HCT116 (cell line): ENCODE results near the gene DAAM1. TPM values are rescaled to one million over a fixed set of nuclear protein-coding genes. Genes with fewer than 3 reads are reported as not detected.

ENCODE experiments used
- ATAC-seq: fragments of 200-7000 bp; cut with Tn5 transposase; 2 replicates; pipeline ENCODE4 v1.9.1; 2020; ENCODE audit warnings: mild to moderate bottlenecking, moderate library complexity
- BruUV-seq: library from RNA; stranded (reverse); fragments of 400-500 nt; replicated peaks from 2 replicates; lab custom pipeline; 2021; lab: Mats Ljungman, UMichigan
- CTCF ChIA-PET: fragments of 300-600 bp; sonication (Branson Sonifier 250); formaldehyde crosslinking; loops from one replicate; lab custom pipeline; 2021; ENCODE audit warnings: antibody characterized with exemption; lab: Charles Lee
- POLR2A ChIA-PET: fragments of 300-600, 350-600 bp; sonication (Branson Sonifier 250); formaldehyde crosslinking; loops from one replicate; lab custom pipeline; 2021; ENCODE audit warnings: antibody characterized with exemption; lab: Charles Lee
- RAD21 ChIA-PET, 2 experiments: fragments of 300-600 bp; sonication (Branson Sonifier 250); formaldehyde crosslinking; loops; one replicate each; lab custom pipeline; 2023; ENCODE audit warnings: low total read pairs in 2 of 2; ENCODE audit not compliant: uncharacterized antibody in 2 of 2, unreplicated experiment in 2 of 2, low non-redundant PET in 1 of 2; lab: Charles Lee
- DNase-seq: peaks from one replicate; pipeline ENCODE4 v3.0.0-alpha.2; 2010; ENCODE audit warnings: low read depth, low spot score
- H2AFZ ChIP-seq: fragments of 200-600 bp; shearing (Covaris generic), sonication (generic); 2 replicates; pipeline ENCODE4 v1.6.1; 2017; ENCODE audit warnings: low read depth, mixed run types, mixed read lengths, antibody characterized with exemption, low read length; ENCODE audit not compliant: poor library complexity, severe bottlenecking
- H3K27ac ChIP-seq: 2 replicates; pipeline ENCODE4 v1.5.1; 2012; ENCODE audit warnings: low read depth, low read length
- H3K27me3 ChIP-seq: fragments of 200-600 bp; sonication (generic); 2 replicates; pipeline ENCODE4 v1.6.1; 2016; ENCODE audit warnings: mixed run types, low read length, mixed read lengths; ENCODE audit not compliant: insufficient read depth
- H3K36me3 ChIP-seq, 2 experiments: fragments of 200-500 bp in 1 of 2; fragments of 200-600 bp in 1 of 2; sonication (Bioruptor generic) in 1 of 2; sonication (generic) in 1 of 2; 2 replicates each; pipeline versions ENCODE4 v1.5.1 to v1.6.1; 2014 to 2016; ENCODE audit warnings: low read length in 2 of 2, inconsistent platforms in 1 of 2, mixed read lengths in 1 of 2, mixed run types in 1 of 2; ENCODE audit not compliant: insufficient read depth in 2 of 2, control insufficient read depth in 1 of 2
- H3K4me1 ChIP-seq, 2 experiments: fragments of 200-600 bp in 1 of 2; sonication (generic) in 1 of 2; 2 replicates each; pipeline versions ENCODE4 v1.5.1 to v1.6.1; 2012 to 2017; ENCODE audit warnings: low read length in 2 of 2, inconsistent platforms in 1 of 2, mild to moderate bottlenecking in 1 of 2, mixed read lengths in 1 of 2, mixed run types in 1 of 2, moderate library complexity in 1 of 2; ENCODE audit not compliant: insufficient read depth in 2 of 2, control insufficient read depth in 1 of 2
- H3K4me2 ChIP-seq: fragments of 200-600 bp; sonication (generic); 2 replicates; pipeline ENCODE4 v1.6.1; 2017; ENCODE audit warnings: mixed run types, low read length, mixed read lengths
- H3K4me3 ChIP-seq, 2 experiments: fragments of 200-600 bp in 1 of 2; sonication (generic) in 1 of 2; replicated peaks in 1 of 2; 2 replicates each; pipeline ENCODE4 v1.5.1; 2011 to 2016; ENCODE audit warnings: low read length in 2 of 2, control low read depth in 1 of 2, low read depth in 1 of 2, mild to moderate bottlenecking in 1 of 2, mixed read lengths in 1 of 2, mixed run types in 1 of 2
- H3K79me2 ChIP-seq: fragments of 200-600 bp; sonication (generic); 2 replicates; pipeline ENCODE4 v1.6.1; 2017; ENCODE audit warnings: mild to moderate bottlenecking, mixed run types, low read length, moderate library complexity, mixed read lengths; ENCODE audit not compliant: insufficient read depth
- H3K9ac ChIP-seq: fragments of 200-600 bp; sonication (generic); 2 replicates; pipeline ENCODE4 v1.6.1; 2016; ENCODE audit warnings: low read length, mixed read lengths
- H3K9me2 ChIP-seq: fragments of 200-600 bp; sonication (generic), shearing (Covaris generic); 2 replicates; pipeline ENCODE4 v1.6.1; 2017; ENCODE audit warnings: mixed run types, mild to moderate bottlenecking, moderate library complexity; ENCODE audit not compliant: insufficient read depth
- H3K9me3 ChIP-seq, 2 experiments: fragments of 200-500 bp in 1 of 2; fragments of 200-600 bp in 1 of 2; sonication (Bioruptor generic) in 1 of 2; sonication (generic) in 1 of 2; 2 replicates each; pipeline ENCODE4 v1.6.1; 2014 to 2017; ENCODE audit warnings: low read length in 2 of 2, mixed read lengths in 2 of 2, inconsistent platforms in 1 of 2, low read depth in 1 of 2, mild to moderate bottlenecking in 1 of 2, mixed run types in 1 of 2, moderate library complexity in 1 of 2; ENCODE audit not compliant: control insufficient read depth in 1 of 2, insufficient read depth in 1 of 2
- H4K20me1 ChIP-seq: fragments of 200-600 bp; sonication (generic), shearing (Covaris generic); 2 replicates; pipeline ENCODE4 v1.6.1; 2017; ENCODE audit warnings: mixed run types, mild to moderate bottlenecking, moderate library complexity; ENCODE audit not compliant: insufficient read depth
- CBX3 ChIP-seq: IDR thresholded peaks from 2 replicates; pipeline ENCODE4 v1.6.1; 2012; ENCODE audit warnings: low read depth
- CEBPB ChIP-seq: IDR thresholded peaks from 2 replicates; pipeline ENCODE4 v1.6.1; 2012; ENCODE audit warnings: low read depth
- EZH2phosphoT487 ChIP-seq: fragments of 200-600 bp; IDR thresholded peaks from 2 replicates; pipeline ENCODE4 v1.6.1; 2018; ENCODE audit warnings: antibody characterized with exemption, borderline replicate concordance
- FOSL1 ChIP-seq: IDR thresholded peaks from 2 replicates; pipeline ENCODE4 v1.6.1; 2012; ENCODE audit warnings: low read depth
- JUND ChIP-seq: IDR thresholded peaks from 2 replicates; pipeline ENCODE4 v1.6.1; 2012
- POLR2AphosphoS5 ChIP-seq: IDR thresholded peaks from 2 replicates; pipeline ENCODE4 v1.6.1; 2011; ENCODE audit warnings: mild to moderate bottlenecking, low read depth, low read length, moderate library complexity
- RAD21 ChIP-seq: IDR thresholded peaks from 2 replicates; pipeline ENCODE4 v1.6.1; 2012; ENCODE audit warnings: low read depth, mild to moderate bottlenecking
- SIN3A ChIP-seq: IDR thresholded peaks from 2 replicates; pipeline ENCODE4 v1.6.1; 2012; ENCODE audit warnings: low read depth
- TCF7L2 ChIP-seq: IDR thresholded peaks from 2 replicates; pipeline ENCODE4 v1.7.0; 2011; ENCODE audit warnings: borderline replicate concordance, inconsistent platforms; ENCODE audit not compliant: insufficient read depth, insufficient read length; ENCODE audit errors: extremely low read depth
- YY1 ChIP-seq: IDR thresholded peaks from 2 replicates; pipeline ENCODE4 v1.6.1; 2011; ENCODE audit warnings: low read length, low read depth, moderate library complexity, mild to moderate bottlenecking; ENCODE audit not compliant: insufficient replicate concordance; ENCODE audit errors: extremely low read depth
- ZFX ChIP-seq: fragments of 450-650 bp; IDR thresholded peaks from 2 replicates; pipeline ENCODE4 v1.6.1; 2017
- ZNF274 ChIP-seq: fragments of 200-500 bp; sonication (Bioruptor generic); IDR thresholded peaks from 2 replicates; pipeline ENCODE4 v1.6.1; 2014; ENCODE audit warnings: mild to moderate bottlenecking, low read depth, low read length, inconsistent platforms
- intact Hi-C: fragments of 100-400 bp; cut with micrococcal nuclease; formaldehyde crosslinking; loops from 2 replicates; pipeline ENCODE4 v1.10.0; 2022
- total RNA-seq: library from RNA; stranded (reverse); gene quantifications from one replicate; pipeline ENCODE4 v1.2.1, GENCODE V29; 2021; ENCODE audit not compliant: unreplicated experiment

DAAM1 gene
- total RNA-seq, 1 experiment from 2014 or later: 10.7 TPM

DNA sequence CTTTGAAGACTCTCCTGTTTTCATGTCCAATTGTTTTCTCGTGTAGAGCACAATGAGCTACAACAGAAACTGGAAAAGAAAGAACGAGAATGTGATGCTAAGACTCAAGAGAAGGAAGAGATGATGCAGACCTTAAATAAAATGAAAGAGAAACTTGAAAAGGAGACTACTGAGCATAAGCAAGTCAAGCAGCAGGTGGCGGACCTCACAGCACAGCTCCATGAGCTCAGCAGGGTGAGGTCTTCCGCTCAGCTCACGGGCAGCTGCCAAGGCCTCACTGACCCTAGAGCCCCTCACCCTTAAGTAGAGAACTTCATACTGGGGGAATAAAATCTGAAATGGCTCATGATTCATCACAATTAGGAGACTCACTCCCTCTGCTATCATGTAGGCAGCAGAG is 142.0 kb downstream of the DAAM1 start:
- POLR2A ChIA-PET: no interaction called here
- BruUV-seq: no TSS peak
- Histone ChIP-seq H3K4me2 (no peak overlapping the region), H3K9me3 (no peaks in the 10 kb centered on the region), H4K20me1 (no peaks in the 10 kb centered on the region), H3K4me3 (no peak overlapping the region), H3K27ac (no peak overlapping the region), H3K4me1 (no peaks in the 10 kb centered on the region; a peak in 1 of 4 replicates), H3K9me2 (no peaks in the 10 kb centered on the region), H3K27me3 (no peaks in the 10 kb centered on the region), H3K9ac (no peak overlapping the region), H3K79me2 (no peaks in the 10 kb centered on the region), H2AFZ (no peak overlapping the region), H3K36me3 (no peaks in the 10 kb centered on the region)
- DNase-seq: no peak
- RAD21 ChIA-PET: no interaction called here
- no peak for TF ChIP-seq ZFX
- no peak for TF ChIP-seq TCF7L2
- CTCF ChIA-PET: no interaction called here
- no peak for ATAC-seq
- intact Hi-C loops: no loop called here

DNA sequence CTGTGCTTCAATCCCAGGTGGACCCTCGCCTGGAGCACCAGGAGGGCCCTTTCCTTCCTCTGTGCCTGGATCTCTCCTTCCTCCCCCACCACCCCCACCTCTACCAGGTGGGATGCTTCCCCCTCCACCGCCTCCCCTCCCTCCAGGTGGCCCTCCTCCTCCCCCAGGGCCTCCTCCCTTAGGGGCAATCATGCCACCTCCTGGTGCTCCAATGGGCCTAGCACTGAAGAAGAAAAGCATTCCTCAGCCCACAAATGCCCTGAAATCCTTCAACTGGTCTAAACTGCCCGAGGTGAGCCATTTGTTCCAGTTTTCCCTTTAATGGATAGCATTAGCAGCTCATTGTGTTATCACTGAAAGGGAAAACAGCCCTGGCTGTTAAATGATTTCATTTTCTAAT is 142.8 kb downstream of the DAAM1 start:
- RAD21 ChIA-PET: no interaction called here
- Histone ChIP-seq H3K36me3 (no peaks in the 10 kb centered on the region), H3K27me3 (no peaks in the 10 kb centered on the region), H3K79me2 (no peaks in the 10 kb centered on the region), H3K27ac (no peak overlapping the region), H4K20me1 (no peaks in the 10 kb centered on the region), H3K9ac (no peak overlapping the region), H2AFZ (no peak overlapping the region), H3K9me3 (no peaks in the 10 kb centered on the region), H3K9me2 (no peaks in the 10 kb centered on the region), H3K4me1 (no peaks in the 10 kb centered on the region; a peak in 1 of 4 replicates), H3K4me2 (no peak overlapping the region), H3K4me3 (no peak overlapping the region)
- CTCF ChIA-PET: no interaction called here
- POLR2A ChIA-PET: no interaction called here
- TF ChIP-seq ZNF274 (no peak), SIN3A (no peak), CBX3 (no peak), FOSL1 (no peak), POLR2AphosphoS5 (no peak), CEBPB (no peak), JUND (no peak), EZH2phosphoT487 (no peak), YY1 (no peak), RAD21 (no peak), TCF7L2 (no peak), ZFX (no peak)
- DNase-seq: no peak
- no peak for ATAC-seq
- no TSS peak for BruUV-seq
- intact Hi-C loops: no loop called here
